Measurements from ENCODE around the gene CHRM5.

The CHRM5 gene

GRCh38 chr15:34099914-34100313, 131.6 kb downstream of the CHRM5 start:
- no peak for DNase-seq (ENCODE audit: low read depth, low spot score)
- TF ChIP-seq CTCF (IDR thresholded peaks at IDR 0.05; ENCODE audit: low read depth, low read length) = no peak
- in situ Hi-C loops (cut with HindIII; ENCODE audit: low sequenced_read_pairs) = no loop called here
- no peak overlapping the region for H3K4me3 ChIP-seq (ENCODE audit: low read depth, low read length)

GRCh38 chr15:34101366-34102174, 133.3 kb downstream of the CHRM5 start, which contains the start of the genes EMC7 and PGBD4:
Gene EMC7 (minus strand): TSS chr15:34101862. CDS start chr15:34101839, 23 bp downstream.
Gene PGBD4 (plus strand): TSS chr15:34102083. CDS start chr15:34102532, 449 bp downstream.
- DNase-seq (ENCODE audit: low read depth, low spot score) = peak; percentile 100
- peak within 1 kb of the TSS; percentile 83 for H3K4me3 ChIP-seq (ENCODE audit: low read depth, low read length)
- in situ Hi-C loops (cut with HindIII; ENCODE audit: low sequenced_read_pairs) = no loop called here

GRCh38 chr15:34102175-34102925, 134.1 kb downstream of the CHRM5 start:
- DNase-seq (ENCODE audit: low read depth, low spot score) = peak; percentile 5
- in situ Hi-C loops (cut with HindIII; ENCODE audit: low sequenced_read_pairs) = no loop called here
- no peak for TF ChIP-seq CTCF (IDR thresholded peaks at IDR 0.05; ENCODE audit: low read depth, low read length)
- H3K4me3 ChIP-seq (ENCODE audit: low read depth, low read length) = peak overlapping the region; percentile 83

More at GRCh38 chr15:34101366-34102174, 133.3 kb downstream of the CHRM5 start, which contains the start of the genes EMC7 and PGBD4:
- no peak for TF ChIP-seq CTCF (IDR thresholded peaks at IDR 0.05; ENCODE audit: low read depth, low read length)

- in situ Hi-C loops (cut with HindIII; ENCODE audit: low sequenced_read_pairs) = no loop called here
- no peak for DNase-seq (ENCODE audit: low read depth, low spot score)
- no peak for TF ChIP-seq CTCF (IDR thresholded peaks at IDR 0.05; ENCODE audit: low read depth, low read length)
- no peak overlapping the region for H3K4me3 ChIP-seq (ENCODE audit: low read depth, low read length)
Measured at GRCh38 chr15:34106423-34106822, 138.1 kb downstream of the CHRM5 start.

- DNase-seq (ENCODE audit: low read depth, low spot score) = no peak
- in situ Hi-C loops (cut with HindIII; ENCODE audit: low sequenced_read_pairs) = no loop called here
- TF ChIP-seq CTCF (IDR thresholded peaks at IDR 0.05; ENCODE audit: low read depth, low read length) = no peak
- H3K4me3 ChIP-seq (ENCODE audit: low read depth, low read length) = no peak overlapping the region
Measured at GRCh38 chr15:34107315-34107714, 139.0 kb downstream of the CHRM5 start.

GRCh38 chr15:34109797-34110663, 141.7 kb downstream of the CHRM5 start:
- H3K4me3 ChIP-seq (ENCODE audit: low read depth, low read length) = no peak overlapping the region
- TF ChIP-seq CTCF (IDR thresholded peaks at IDR 0.05; ENCODE audit: low read depth, low read length) = peak; percentile 77
- in situ Hi-C loops (cut with HindIII; ENCODE audit: low sequenced_read_pairs) = no loop called here
- DNase-seq (ENCODE audit: low read depth, low spot score) = peak; percentile 50

Data from astrocyte of the spinal cord (primary cell).